ENCODE results near the gene MCHR1.

GRCh38 chr22:40637183-40638150 is 41.8 kb upstream of the MCHR1 start:
- TF ChIP-seq, protein P1, sequence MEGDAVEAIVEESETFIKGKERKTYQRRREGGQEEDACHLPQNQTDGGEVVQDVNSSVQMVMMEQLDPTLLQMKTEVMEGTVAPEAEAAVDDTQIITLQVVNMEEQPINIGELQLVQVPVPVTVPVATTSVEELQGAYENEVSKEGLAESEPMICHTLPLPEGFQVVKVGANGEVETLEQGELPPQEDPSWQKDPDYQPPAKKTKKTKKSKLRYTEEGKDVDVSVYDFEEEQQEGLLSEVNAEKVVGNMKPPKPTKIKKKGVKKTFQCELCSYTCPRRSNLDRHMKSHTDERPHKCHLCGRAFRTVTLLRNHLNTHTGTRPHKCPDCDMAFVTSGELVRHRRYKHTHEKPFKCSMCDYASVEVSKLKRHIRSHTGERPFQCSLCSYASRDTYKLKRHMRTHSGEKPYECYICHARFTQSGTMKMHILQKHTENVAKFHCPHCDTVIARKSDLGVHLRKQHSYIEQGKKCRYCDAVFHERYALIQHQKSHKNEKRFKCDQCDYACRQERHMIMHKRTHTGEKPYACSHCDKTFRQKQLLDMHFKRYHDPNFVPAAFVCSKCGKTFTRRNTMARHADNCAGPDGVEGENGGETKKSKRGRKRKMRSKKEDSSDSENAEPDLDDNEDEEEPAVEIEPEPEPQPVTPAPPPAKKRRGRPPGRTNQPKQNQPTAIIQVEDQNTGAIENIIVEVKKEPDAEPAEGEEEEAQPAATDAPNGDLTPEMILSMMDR (IDR thresholded peaks at IDR 0.05), result no peak
- peak; percentile 70 for TF ChIP-seq EP300 (IDR thresholded peaks at IDR 0.05)
- TF ChIP-seq POLR2A (IDR thresholded peaks at IDR 0.05), result peak; percentile 44

Data from ovary (tissue), 3 donors.